ENCODE results near the gene MAGEL2. TPM values are rescaled to one million over a fixed set of nuclear protein-coding genes. Genes with fewer than 3 reads are reported as not detected.

Gene MAGEL2
- total and polyA plus RNA-seq, 2 donors (not counting 3 experiments of a cell fraction or from before 2014, with no cell fraction given) = not detected

DNA sequence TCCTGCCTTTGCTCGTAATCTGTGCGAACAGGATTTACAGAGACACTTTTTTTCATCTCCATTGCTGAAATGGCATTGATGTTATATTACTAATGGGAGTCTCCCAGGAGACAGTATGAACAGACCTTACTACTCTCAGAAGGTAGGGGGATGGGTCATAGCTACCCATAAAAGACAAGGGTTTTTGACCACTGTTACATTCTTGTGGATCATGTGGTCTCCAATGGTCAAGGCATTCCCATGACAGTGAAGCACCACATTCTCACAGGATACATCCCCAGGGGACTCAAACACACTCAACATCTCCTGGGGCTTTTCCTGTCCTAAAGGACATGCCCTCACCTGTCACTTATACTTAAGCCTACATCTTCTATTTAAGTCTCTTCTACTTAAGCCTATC, 41.4 kb downstream of the MAGEL2 start:
- dilution Hi-C loops (cut with MboI; ENCODE audit: extremely low pct_ligation_motif_present, low sequenced_read_pairs) = no loop called here
- Histone ChIP-seq H4K20me1 (replicated peaks; ENCODE audit: control insufficient read depth, extremely low read depth, insufficient read depth, low read length) (no peaks in the 10 kb centered on the region), H3K36me3 (ENCODE audit: control insufficient read depth in 2 of 2, extremely low read depth in 1 of 2, insufficient read depth in 2 of 2, low read length in 2 of 2) (no peaks in the 10 kb centered on the region)

More for the DNA sequence above, 41.4 kb downstream of the MAGEL2 start:
- Histone ChIP-seq H3K27ac (ENCODE audit: insufficient read depth, low read depth, low read length) (no peak overlapping the region), H2AFZ (ENCODE audit: low read depth, low read length) (no peak overlapping the region), H3K4me3 (replicated peaks in 1 of 3; ENCODE audit: insufficient read depth in 1 of 3, low read depth in 1 of 3, low read length in 3 of 3) (no peak overlapping the region), H3K9me1 (replicated peaks; ENCODE audit: control insufficient read depth, extremely low read depth, insufficient read depth, low read length) (no peaks in the 10 kb centered on the region), H3K9me3 (replicated peaks; ENCODE audit: control insufficient read depth, insufficient read depth, low read length) (no peaks in the 10 kb centered on the region), H3K4me2 (ENCODE audit: insufficient read depth, low read length) (no peak overlapping the region), H3K27me3 (ENCODE audit: control insufficient read depth in 2 of 2, insufficient read depth in 2 of 2, low read length in 2 of 2) (no peaks in the 10 kb centered on the region), H3K79me2 (ENCODE audit: control insufficient read depth, insufficient read depth, low read length) (no peaks in the 10 kb centered on the region), H3K4me1 (ENCODE audit: control insufficient read depth, extremely low read depth, insufficient read depth, low read length) (no peaks in the 10 kb centered on the region), H3K9ac (replicated peaks; ENCODE audit: extremely low read depth, insufficient read depth, low read length) (no peak overlapping the region)
- no peak for TF ChIP-seq EZH2 (IDR thresholded peaks at IDR 0.05; ENCODE audit: borderline replicate concordance, low read depth, low read length, severe bottlenecking)
- TF ChIP-seq JUN (IDR thresholded peaks at IDR 0.05; ENCODE audit: borderline replicate concordance, insufficient read depth, insufficient read length, low read depth) = no peak
- no peak for TF ChIP-seq FOS (IDR thresholded peaks at IDR 0.05; ENCODE audit: borderline replicate concordance, insufficient read depth, low read length)
- TF ChIP-seq GATA2 (IDR thresholded peaks at IDR 0.05; ENCODE audit: insufficient read depth, insufficient read length, low read depth, low read length) = no peak
- TF ChIP-seq, protein P1, sequence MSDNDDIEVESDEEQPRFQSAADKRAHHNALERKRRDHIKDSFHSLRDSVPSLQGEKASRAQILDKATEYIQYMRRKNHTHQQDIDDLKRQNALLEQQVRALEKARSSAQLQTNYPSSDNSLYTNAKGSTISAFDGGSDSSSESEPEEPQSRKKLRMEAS (IDR thresholded peaks at IDR 0.05; ENCODE audit: insufficient read depth, insufficient read length) = no peak
- no peak for TF ChIP-seq POLR2AphosphoS5 (IDR thresholded peaks at IDR 0.05; ENCODE audit: insufficient read depth, low read depth, low read length)
- TF ChIP-seq MYC (IDR thresholded peaks at IDR 0.05; ENCODE audit: low read depth, low read length) = no peak
- TF ChIP-seq POLR2A (IDR thresholded peaks at IDR 0.05; ENCODE audit: low read depth, low read length) = no peak
- TF ChIP-seq, protein P2, sequence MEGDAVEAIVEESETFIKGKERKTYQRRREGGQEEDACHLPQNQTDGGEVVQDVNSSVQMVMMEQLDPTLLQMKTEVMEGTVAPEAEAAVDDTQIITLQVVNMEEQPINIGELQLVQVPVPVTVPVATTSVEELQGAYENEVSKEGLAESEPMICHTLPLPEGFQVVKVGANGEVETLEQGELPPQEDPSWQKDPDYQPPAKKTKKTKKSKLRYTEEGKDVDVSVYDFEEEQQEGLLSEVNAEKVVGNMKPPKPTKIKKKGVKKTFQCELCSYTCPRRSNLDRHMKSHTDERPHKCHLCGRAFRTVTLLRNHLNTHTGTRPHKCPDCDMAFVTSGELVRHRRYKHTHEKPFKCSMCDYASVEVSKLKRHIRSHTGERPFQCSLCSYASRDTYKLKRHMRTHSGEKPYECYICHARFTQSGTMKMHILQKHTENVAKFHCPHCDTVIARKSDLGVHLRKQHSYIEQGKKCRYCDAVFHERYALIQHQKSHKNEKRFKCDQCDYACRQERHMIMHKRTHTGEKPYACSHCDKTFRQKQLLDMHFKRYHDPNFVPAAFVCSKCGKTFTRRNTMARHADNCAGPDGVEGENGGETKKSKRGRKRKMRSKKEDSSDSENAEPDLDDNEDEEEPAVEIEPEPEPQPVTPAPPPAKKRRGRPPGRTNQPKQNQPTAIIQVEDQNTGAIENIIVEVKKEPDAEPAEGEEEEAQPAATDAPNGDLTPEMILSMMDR (IDR thresholded peaks at IDR 0.05; ENCODE audit: extremely low read depth in 1 of 2, insufficient read depth in 1 of 2, low read depth in 1 of 2, low read length in 2 of 2) = no peak
- CTCF ChIA-PET = no interaction called here
- intact Hi-C loops (cut with micrococcal nuclease) = no loop called here
- POLR2A ChIA-PET = no interaction called here
- DNase-seq (ENCODE audit: low read depth, low spot score) (no peak), FAIRE-seq (no peak)
- BruUV-seq (replicated peaks) = no TSS peak
